GM18511 (cell line): ENCODE measurements around the gene APOM.

Experiments used
- ATAC-seq: cut with Tn5 transposase; IDR thresholded peaks from one replicate; pipeline ENCODE4 v1.9.1; 2021; ENCODE audit warnings: mild to moderate bottlenecking, moderate library complexity; ENCODE audit not compliant: unreplicated experiment

APOM gene

DNA sequence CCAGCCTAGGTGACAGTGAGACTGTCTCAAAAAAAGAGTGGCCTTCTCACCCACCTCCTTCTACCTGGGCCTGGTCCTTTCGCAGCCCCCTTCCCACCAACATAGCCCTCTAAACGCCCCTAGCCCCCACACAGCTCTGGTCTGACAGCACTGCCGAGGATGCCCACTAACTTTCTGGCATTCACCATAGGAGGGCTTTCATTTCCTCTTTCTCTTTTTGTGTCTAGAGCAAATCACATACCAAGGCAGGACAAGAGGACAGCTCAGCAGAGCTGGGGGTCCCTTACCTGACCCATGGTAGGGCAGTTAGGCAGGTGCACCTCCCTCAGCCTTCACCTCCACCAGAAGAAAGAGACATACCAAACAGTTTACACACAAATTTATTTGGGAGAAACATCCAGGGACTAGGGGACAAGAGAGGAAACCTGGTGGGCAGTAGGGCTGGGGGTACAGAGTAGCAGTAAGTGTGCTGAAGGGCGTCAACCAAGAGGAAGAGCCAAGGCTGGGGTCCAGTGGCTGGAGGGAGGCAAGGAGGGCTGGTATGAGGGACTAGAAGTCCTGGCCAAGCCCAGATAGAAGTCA, 20.7 kb downstream of the APOM start:
- no peak for ATAC-seq

DNA sequence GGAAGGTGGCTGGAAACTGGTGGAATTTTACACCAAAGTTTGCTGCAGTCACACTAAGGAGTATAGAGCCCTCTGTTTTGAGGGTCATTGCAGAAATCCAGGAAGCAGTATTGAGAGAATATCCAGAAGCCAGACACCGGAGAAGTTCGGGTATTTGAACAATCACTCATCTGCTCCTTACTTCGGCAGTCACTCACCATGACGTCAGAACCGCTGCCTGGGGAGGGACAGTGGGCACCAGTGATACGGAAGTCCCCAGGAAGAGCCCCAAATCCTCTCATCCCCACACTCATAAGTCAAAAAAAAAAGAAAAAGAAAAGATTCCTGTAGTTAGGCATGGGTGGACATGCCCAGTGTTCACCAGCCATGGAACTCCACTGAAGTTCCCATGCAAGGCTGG, 21.2 kb downstream of the APOM start:
- no peak for ATAC-seq

DNA sequence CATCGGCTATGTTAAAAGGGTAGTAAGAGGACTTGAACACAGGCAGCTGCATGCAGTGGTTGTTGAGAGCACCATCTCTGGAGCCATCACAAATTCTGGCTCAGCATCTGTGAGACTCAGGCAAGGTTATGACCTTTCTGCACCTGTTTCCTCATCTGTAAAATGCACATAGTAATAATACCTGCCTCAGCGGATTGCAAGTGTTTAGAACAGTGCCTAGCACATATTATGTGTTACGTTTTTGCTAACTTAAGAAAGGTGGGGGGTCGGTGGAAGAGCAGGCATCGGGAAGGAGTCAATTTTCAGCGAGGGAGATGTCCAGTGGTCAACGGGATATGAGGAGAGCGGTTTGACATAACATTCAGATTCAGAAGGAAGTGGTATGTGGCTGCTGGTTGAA, 22.3 kb downstream of the APOM start:
- no peak for ATAC-seq

DNA sequence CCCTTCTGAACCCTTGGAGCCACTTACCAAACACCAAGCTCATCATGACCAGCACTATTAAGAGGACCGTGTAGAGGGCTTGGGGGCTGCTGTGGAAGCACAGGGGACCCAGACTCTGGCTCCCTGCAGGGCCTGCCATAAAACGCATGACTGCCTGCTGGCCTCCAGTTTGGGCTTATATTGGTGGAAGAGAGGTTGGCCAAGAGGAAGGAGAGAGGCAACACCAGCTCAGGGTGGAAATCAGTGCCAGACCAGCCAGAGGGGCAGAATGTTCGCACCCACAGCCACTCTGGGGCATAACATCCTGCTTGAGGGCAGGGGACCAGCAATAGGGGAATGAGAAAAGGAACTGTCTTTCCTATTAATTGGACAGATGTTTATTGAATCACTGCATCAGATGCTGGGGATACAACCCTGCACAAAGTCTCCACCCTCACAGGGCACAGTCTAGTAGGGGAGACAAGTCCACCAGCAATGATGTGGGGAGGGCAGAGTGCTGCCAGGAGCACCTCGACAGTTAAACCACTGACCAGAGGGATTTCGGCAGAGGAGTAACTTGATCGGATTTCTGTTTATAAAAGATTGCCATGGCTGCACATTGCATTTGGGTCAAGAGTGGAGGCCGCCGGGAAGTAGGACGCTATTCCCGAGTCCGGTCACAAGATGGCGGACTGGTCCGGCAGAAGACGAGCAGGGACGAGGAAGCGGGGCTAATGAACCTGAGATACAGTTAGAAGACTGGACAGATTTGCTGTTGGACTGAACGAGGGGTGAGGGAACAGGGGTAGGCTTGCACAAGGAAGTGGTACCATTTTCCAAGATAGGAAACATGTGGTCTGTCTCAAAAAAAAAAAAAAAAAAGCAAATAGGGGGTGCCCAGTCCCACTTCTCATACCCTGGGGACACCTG, 24.8 kb downstream of the APOM start, which contains the start of gene LY6G5C:
TSS of gene LY6G5C (minus strand) at position 842 of the 909 bp plus-strand sequence. CDS start at position 148, 694 bp downstream.
- no peak for ATAC-seq

DNA sequence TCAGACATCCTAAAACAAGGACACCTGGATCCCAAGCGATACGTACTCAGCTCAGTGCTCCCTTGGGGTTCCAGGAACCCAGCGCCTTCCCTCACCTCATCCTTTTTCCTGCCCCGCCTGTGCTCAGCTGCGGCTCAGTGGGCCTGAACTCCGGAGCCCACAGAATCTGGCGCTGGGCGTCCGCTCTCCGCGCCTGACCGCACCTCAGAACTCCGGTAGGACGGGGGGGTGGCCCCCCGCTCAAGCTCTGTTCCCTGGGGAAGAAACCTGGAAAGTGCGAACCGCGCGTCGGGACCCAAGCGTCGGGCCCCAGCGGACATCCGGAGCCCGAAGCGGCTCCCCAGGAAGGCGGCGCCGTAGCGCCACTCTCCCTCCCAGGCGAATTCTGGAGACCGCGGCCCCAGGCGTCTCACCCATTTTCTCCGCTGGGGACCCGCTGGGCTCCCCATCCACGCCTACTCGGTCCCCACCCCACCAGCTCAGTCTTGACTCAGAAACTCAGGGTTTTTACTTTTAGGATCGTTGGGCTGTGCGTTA, 25.5 kb downstream of the APOM start:
- ATAC-seq: no peak

DNA sequence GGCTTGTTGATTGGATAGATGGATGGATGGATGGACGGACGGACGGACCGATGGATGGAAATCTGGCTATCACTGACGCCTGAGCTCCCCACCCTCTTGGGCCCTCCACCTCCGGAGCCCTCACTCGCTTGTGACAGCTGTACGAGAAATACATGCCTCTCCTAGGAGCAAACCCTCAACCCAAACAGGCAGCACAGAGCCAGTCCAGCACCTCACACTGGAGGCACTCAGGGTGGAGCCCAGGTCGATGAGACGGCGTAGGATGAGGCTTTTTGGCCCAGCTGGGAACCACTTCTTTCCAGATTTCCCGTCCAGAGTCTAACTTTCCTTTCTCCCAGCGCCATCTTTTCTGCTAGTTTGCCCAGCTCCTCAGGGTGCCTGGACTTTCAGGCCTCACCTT, 27.9 kb downstream of the APOM start:
- ATAC-seq: no peak

DNA sequence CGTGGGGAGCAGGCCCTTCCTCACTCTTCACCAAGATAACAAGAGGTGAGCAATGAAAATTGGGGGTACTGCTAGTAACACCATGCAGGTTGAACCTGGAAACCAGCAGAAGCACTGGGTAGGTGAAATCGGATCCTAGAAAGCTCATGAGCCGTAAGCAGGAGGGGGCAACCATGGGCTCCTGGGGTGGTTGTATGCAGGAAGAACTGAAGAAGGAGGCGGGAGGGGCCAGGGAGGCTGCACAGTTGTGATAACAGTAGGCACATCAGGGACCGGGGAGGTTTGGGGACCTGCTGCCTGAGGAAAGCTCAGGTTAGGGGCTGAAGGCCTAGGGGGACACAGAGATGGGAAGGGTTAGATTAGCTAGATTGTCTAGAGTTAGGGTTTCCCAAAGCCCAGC, 30.8 kb downstream of the APOM start:
- ATAC-seq: no peak

DNA sequence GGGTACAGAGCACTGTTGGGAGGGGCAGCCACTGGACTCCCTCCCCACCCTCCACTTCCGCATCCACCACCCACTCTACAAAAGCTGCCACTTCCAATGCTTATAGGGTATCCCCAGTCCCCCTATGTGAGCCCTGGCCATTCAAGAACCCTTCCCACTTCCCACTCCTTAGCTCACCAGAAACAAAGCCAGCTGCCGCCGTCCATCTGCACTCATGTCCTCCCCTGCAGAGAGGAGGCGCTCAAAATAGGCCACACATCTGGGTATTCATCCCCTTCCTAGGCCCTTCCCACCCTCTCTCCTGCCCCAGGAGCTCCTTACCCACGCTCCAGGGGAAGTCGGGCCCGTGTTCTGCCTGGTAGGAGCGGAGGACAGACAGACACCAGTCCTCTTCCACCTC, 31.6 kb downstream of the APOM start:
- no peak for ATAC-seq

DNA sequence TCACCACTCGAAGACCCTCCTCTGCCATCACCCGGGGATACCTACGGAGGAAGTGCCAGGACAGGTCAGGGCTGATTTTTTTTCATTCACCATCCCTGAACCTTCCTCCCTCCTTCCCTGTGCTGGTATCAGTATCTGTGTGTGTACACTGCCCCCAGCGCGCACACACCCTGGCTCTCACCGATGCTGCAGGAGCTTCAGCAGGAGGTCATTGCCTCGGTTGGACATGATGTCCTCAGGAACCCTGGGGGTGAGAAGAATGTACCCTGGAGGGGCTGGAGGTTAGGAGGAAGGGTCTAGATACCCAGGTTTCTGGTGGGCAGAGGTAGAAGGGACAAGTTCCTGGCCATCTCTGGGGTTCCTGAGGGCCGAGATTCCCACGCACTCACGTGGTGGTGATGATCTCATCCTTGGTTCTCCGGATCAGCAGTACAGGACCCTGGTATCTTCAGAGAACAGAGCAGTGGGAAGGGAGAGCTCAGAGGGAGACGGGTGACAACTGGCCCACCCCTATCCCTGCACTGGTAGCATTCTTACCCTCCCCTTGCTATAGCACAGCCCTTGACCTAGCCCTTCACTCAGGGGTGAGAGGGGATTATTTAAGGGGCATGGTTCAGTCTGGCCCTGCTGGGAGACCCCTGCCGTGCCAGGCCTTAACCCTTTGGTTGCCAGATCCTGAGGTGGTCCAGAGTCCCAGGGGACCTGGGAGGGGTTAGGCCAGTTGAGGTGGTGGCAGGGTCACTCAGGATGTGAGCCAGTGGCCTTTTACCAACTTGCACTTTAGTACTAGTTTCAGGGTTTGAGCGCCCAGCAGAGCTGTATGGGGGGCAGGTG, 32.4 kb downstream of the APOM start:
- no peak for ATAC-seq

DNA sequence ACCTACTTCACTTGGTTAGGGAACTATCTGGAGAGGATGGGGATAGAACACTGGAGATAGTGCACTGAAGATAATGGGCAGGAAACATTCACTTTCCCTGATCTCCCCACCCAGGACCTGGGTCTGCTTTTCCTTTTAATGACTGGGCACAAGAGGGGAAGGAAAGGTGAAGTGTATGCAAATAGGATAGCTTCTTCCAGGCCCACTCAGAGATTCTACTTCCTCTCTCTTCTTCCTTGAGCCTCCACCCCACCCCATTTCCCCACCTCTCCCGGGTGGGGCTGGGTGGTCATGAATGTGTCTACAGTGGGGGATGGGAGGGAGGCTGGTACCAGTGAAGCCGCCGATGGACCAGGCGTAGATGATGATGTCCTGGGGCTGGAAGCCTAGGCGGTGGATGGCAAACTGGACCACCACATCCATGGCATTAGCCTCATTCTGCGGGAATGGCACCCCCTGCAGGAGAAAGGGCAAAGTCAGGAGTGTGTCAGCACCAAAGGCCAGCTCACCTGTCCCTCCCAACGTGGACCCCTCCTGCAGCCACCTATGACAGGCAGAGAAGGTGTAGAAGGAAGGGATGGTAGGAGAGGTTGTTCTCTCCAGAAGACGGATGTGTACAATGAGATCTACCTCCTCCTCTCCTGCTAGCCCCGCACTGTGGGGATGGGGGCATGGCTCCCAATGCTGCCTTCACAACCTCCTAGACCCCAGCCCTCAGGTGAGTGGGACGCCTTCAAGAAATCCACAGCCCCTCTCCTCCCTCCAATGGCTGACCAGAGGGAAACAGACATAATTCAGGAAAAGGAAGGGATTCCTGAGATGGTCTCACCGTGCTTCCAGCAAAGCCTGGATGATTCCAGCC, 33.8 kb downstream of the APOM start:
- no peak for ATAC-seq

DNA sequence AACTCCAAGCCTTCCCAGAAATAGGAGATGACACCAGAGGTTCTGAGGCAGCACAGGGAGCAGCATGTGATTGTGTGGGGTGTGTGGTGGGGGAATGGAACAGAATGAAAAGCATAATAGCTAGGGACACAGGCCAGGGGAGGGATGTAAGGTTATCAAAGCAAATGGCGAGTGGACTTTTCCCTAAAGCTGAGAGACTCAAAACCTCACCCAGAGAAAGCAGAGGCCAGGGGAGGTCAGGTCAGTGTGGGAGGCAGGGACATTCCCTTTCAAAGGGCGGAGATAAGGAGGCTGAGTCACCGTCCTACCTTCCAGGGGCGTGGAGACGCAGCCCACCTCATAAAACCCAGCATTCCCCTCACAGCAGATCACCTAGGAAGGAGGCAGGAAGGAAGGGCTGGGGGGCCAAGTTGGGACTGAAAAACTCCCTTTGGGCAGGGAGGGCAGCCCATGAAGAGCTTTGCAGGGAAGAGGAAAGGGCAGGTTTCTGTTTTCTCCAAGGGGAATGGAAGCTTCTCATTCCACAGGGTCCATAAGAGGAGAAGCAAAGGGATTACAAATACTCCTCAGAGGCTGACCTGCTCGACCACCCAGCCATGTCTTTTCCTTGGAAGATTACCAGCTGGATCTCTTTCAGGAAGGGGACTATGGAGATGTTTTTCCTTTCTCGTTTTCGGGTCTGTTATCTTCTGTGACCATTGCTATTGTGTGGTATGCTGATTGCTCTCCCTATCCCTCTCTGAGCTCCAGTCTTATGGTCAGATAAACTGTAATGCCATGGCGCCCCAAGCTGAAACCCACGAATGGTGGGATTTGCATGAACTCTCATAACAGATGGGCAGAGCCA, 34.8 kb downstream of the APOM start:
- ATAC-seq: no peak

DNA sequence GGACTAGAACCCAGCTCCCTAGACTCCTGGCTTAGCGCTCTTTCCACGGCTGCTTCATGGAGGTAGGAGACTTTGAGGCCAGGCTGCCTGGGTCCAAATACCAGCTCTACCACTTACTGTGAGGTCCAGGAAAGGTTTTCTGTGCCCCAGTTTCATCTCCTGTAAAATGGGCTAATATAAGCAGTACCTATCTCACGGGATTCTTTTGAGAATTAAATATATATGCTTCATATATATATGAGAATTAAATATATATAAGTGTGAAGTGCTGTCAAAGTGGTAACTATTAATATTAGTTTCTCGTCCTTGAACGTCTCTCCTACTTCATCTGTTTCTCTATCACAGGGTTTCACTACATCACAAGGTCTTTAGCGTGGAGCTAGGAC, 35.4 kb downstream of the APOM start:
- no peak for ATAC-seq

DNA sequence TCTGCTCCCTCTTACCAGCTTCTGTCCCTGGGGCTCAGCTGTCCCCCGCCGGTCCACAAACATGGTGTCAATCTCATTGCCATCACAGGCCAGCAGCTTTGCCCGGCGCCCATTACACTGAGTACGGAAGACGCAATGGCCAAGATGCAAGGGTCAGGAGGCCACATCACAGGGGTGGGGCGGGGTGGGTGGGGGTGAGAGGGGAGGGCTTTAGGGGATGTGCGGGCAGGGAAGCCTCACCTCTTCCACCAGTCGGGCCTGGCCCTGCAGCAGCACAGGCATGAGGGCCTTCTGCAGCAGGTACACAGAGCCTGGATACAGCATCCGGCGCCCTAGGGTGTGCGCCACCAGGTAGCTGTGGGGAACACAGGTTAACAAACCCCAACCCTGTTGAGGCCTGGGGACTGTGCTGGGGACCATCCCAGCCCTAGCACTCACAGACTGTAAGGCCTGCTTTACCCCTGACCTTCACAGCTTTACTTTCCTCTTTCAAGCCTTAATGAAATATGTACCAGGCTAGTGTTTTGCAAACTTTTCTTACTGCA, 35.9 kb downstream of the APOM start:
- no peak for ATAC-seq

DNA sequence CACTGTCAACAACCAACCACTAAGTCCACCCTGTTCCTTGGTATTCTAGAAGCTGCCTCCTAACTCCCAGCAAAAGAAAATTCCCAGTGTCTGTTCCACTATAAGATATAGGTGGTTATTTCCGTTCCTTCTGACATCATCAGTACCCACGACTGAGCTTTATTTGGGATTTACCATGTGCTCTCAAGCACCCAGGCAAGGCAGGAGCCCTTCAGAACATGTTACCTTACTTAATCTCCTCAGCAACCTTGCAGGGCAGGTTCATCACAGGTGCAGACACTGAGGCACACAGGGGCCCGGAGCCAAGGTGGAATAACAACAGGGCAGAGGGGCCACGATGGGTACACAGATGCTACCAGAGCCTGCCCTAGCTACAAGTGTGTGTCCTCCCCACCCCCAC, 36.7 kb downstream of the APOM start:
- ATAC-seq: no peak

DNA sequence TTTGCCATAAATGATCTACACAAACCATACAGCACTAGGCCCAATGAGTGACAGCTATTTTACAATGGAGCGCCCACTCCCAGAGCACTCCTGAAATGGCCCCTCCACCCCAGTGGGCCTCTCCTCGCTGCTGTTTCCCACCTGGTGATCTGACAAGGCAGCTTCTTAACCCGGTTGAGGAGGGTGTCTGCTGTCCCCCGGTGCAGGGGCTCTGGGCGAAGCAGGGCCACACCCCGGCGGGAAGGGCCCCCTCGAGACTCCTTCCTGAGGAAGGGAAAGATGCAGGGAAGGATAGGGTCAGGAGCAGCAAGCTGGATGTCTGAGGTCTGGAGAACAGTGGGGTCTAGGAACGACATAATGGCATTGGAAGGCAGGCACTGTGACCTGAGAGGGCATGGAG, 37.2 kb downstream of the APOM start:
- no peak for ATAC-seq

DNA sequence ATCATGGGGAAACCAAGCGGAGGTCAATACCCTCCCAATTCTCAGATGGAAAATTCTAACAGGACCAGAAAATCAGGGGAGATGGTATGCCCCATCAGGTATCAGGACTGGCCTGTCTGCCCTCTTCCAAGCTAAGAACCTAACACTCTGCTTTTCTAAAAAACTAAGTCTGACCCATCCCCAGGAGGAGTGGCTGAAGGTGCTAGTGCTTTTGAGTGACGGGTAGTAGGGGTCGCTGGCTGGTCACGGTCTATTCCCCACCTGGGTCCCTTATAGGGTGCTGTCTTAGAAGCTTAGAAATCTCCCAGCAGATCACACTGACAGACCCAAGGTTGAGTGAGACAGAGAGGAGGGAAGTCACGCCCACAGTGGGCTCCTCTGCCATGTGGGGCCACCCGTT, 37.8 kb downstream of the APOM start:
- no peak for ATAC-seq

DNA sequence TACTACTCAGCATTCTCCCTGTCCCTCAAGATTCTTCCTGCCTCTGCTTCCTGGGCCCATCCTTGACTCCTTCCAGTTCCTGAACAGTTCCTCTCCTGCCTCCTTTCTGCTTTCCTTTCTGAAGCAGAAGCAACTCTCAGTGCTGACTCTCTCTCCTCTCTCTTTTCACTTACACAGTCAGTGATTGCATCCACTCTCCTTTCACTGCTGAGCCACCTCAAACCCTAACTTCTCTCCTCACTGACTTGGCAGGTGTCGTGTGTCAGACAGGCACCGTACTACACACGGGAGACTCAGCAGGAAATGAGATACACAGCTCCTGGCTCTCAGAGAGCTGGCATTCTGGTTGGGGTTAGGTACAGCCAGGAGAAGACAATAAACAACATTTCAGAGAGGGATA, 41.9 kb downstream of the APOM start:
- no peak for ATAC-seq

DNA sequence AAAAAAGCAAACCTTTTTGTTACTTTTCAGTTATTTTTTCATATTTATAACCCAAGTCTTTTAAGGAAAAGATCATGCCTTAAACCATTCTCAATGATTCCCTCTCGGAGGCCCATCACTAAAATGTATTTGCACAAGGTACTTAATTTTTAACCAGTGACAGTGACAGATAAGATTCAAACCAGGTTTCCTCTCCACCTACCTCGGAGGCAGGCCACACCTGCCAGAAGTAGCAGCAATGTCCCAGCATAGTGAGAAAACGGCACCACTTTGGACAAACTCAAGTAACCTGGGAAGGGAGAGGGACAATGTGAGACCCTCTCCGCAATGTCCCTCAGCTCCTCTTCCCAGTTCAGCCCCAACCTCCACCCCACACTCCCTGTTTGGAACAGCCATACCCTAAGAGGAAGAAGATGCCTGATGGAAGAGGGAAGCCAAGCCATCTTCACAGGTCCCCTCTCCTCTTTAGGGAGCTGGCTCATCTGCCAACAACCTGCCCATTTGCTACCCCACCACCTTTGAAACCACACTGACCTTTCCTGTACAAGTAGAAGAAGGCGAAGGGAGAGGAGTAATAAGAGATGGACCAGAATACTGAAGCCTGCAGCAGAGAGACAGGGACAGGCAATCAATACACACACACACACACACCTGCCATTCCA, 45.2 kb downstream of the APOM start:
- no peak for ATAC-seq
